GM20000 (cell line): ENCODE data around the gene SPC25.

Source experiments
- DNase-seq: peaks from one replicate; pipeline ENCODE4 v3.0.0; 2012; ENCODE audit warnings: low spot score
- TF ChIP-seq, protein P1 (sequence below): IDR thresholded peaks from 2 replicates; pipeline ENCODE4 v1.5.1; 2012; ENCODE audit warnings: mild to moderate bottlenecking, control low read depth; ENCODE audit errors: extremely low read depth, missing control alignments

Gene SPC25

DNA sequence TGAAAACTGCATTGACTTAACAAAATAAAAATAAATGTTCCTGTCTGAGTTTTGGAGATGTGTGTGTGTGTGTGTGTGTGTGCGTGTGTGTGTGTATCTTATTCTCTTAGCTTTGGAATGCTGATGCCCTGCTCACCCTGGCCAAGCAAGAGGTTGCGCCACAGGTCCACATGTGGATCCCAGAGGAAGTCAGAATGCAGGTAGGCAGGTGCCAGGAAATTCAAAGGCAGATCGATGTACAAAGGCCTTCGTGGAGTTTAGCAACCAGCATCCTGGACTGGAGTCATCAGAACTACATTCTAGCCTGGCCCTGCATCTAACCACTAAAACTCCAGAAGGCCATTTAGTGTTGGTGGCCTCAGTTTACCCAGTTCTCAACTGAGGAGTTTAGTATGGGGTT lies 23.3 kb upstream of the SPC25 start:
- no peak for DNase-seq
- TF ChIP-seq, protein P1, sequence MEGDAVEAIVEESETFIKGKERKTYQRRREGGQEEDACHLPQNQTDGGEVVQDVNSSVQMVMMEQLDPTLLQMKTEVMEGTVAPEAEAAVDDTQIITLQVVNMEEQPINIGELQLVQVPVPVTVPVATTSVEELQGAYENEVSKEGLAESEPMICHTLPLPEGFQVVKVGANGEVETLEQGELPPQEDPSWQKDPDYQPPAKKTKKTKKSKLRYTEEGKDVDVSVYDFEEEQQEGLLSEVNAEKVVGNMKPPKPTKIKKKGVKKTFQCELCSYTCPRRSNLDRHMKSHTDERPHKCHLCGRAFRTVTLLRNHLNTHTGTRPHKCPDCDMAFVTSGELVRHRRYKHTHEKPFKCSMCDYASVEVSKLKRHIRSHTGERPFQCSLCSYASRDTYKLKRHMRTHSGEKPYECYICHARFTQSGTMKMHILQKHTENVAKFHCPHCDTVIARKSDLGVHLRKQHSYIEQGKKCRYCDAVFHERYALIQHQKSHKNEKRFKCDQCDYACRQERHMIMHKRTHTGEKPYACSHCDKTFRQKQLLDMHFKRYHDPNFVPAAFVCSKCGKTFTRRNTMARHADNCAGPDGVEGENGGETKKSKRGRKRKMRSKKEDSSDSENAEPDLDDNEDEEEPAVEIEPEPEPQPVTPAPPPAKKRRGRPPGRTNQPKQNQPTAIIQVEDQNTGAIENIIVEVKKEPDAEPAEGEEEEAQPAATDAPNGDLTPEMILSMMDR = no peak

DNA sequence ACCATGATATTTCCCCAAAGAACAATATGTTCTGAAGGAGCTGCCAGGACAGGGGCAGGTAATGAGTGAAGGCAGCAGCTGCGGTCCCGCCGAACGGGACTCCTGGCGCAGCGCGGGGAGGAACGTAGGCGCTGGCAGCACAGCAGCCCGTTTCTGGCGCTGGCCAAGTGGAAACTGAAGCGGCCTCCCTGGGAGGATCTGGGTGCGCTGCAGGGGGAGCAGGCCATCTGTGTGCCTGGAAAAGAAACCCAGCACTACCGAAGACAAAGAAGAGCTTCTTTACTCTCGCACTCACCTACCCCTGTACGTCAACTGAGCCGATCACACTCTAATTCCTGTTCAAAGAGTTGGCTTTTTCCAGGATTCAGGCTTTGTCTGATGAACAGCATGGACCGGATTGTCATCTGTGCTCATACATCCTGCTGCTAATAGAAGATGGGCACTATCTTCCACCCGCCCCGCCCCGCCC lies 22.7 kb upstream of the SPC25 start:
- no peak for DNase-seq

DNA sequence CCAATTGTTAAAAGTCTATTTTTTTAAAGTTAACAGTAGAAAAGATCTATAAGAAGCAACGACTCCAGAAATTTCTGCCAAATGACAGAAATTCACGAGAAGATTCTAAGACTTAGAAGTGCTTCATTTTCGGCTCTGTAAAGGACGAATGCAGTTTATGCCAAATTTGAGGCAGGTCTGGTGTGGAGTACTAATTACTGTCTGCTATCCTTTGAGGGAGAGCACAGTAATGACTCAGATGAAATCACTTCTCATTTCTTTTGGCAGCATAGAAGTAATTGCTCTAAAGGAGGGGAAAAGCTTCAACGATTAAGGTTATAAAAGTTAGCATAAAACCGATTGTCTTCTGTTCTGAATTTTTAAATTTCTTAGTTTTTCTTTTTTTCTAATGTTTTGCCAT lies 22.2 kb upstream of the SPC25 start:
- no peak for DNase-seq
- TF ChIP-seq, protein P1 = no peak

More for the DNA sequence above, 22.7 kb upstream of the SPC25 start:
- TF ChIP-seq, protein P1 = no peak

DNA sequence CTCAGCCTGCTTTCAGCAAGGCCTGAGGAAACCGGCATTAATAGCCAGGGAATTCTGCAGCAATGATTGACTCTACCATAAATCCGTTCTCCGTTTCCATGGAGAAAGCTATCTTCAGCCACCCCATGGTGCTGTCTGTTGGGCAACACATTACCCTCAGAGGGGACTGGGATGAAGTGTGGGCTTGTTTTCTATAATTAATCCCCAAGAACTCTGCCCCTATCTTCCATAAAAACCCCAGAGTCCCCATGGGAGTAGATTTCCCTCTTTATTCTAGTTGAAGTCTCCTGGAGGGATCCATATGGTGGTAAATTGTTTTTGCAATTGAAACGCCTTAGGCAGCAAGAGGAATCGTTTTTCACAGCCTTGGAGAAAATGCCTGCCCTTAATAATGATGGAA lies 20.1 kb upstream of the SPC25 start:
- TF ChIP-seq, protein P1 = no peak
- DNase-seq = no peak

DNA sequence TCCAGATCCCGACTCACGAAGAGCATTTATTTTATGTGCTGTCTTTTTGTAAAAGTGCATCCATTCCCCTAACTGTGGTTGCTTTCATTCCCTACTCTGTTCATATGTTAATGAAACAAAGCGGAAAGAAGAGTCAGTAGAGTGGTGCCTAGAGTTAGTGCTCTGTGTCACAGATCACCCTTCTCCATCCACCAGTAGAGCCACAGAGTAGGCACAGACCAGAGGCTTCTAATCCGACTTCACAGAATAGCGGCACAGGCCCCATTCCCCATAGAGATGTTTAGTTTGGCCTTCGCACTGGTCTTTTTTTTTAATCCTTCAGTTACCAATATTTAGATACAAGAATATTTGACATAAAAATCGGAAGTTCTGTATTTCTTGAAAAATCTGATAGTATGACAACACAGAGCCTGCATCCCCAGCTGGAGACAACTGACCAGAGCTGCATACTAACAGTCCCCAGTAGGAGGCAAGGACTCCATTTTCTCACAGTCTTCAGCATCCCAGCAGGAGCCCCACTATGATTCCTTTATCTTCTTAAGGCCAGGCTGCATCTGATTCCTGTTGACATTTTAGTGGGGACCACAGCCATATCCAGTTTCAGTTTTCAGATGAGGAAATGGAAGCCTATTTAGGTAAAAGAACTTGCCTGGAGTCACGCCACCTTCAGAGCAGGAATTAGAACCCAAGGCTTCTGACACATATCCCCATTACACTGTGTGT lies 17.9 kb upstream of the SPC25 start:
- no peak for DNase-seq
- TF ChIP-seq, protein P1 = no peak

DNA sequence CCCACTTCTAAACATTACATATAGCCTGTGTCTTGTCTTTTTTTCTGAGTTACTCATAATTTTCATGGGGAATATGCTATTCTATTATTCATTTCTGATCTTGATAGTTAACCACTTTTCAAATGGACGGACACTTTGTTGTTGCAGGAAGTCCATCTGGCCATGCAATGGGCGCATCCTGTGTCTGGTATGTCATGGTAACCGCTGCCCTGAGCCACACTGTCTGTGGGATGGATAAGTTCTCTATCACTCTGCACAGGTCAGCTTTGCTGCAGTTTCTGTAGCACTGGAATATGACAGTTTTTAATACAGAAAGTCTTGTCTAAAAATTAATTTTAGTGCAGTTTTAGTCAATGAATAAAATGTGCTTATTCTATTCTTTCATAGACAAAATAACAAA lies 14.1 kb upstream of the SPC25 start:
- TF ChIP-seq, protein P1 = no peak
- no peak for DNase-seq

DNA sequence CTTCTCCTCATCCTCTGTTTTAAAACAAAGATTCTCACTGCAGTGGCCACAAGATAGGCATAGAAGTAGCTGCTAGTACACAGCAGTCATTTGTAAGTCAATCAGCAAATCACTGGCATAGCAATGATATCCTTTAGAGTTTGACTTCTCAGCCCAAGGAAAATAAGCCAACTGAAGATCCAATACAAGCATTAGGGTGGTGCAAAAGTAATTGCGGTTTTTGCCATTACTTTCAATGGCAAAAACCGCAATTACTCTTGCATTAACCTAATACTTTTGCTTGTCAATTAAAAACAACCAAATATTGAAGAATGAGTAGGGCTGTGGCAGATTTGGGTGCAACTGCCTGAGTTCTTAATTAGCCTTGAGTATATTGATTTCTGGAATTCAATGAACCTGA lies 13.7 kb upstream of the SPC25 start:
- TF ChIP-seq, protein P1 = no peak
- DNase-seq = no peak
